Activated naive CD4-positive, alpha-beta T cell treated with anti-CD3 and anti-CD28 coated beads, Interleukin-2, amount 50 U/mL, for 16 hours (primary cell): ENCODE measurements around the gene MYBPC1.
"Not testable (repeated sequence)": the region's sequence is repeated elsewhere in the genome, so short reads cannot be mapped to it uniquely, and the experiment has no call there.

ENCODE experiments used
- DNase-seq: peaks from one replicate; pipeline ENCODE4 v3.0.0-alpha.2; 2020

MYBPC1 gene

GRCh38 chr12:101655393-101655792, 60.6 kb downstream of the MYBPC1 start:
- no peak for DNase-seq

- not testable (repeated sequence) for DNase-seq
These were observed 65.9 kb downstream of the MYBPC1 start for GRCh38 chr12:101660662-101661061.

GRCh38 chr12:101663298-101663697, 68.5 kb downstream of the MYBPC1 start:
- no peak for DNase-seq

GRCh38 chr12:101664992-101665391, 70.2 kb downstream of the MYBPC1 start:
- DNase-seq, result no peak

- DNase-seq, result no peak
These were observed 71.4 kb downstream of the MYBPC1 start for GRCh38 chr12:101666052-101666728.

- no peak for DNase-seq
These were observed 72.8 kb downstream of the MYBPC1 start for GRCh38 chr12:101667591-101667990.

GRCh38 chr12:101670007-101670671, 75.4 kb downstream of the MYBPC1 start:
- DNase-seq, result peak; percentile 16

- DNase-seq, result peak; percentile 14
These were observed 76.5 kb downstream of the MYBPC1 start for GRCh38 chr12:101671157-101671791.

- no peak for DNase-seq
These were observed 77.1 kb downstream of the MYBPC1 start for GRCh38 chr12:101671833-101672232.

GRCh38 chr12:101675555-101675954, 80.8 kb downstream of the MYBPC1 start:
- DNase-seq, result no peak

- DNase-seq, result not testable (repeated sequence)
These were observed 81.7 kb downstream of the MYBPC1 start for GRCh38 chr12:101676497-101676896.

GRCh38 chr12:101678081-101678480, 83.3 kb downstream of the MYBPC1 start:
- DNase-seq, result no peak

GRCh38 chr12:101680240-101680639, 85.5 kb downstream of the MYBPC1 start:
- no peak for DNase-seq

GRCh38 chr12:101680647-101681046, 85.9 kb downstream of the MYBPC1 start:
- DNase-seq, result no peak

- DNase-seq, result not testable (repeated sequence)
These were observed 86.9 kb downstream of the MYBPC1 start for GRCh38 chr12:101681627-101682026.

- no peak for DNase-seq
These were observed 90.3 kb downstream of the MYBPC1 start for GRCh38 chr12:101685092-101685491.

GRCh38 chr12:101686176-101686575, 91.4 kb downstream of the MYBPC1 start:
- no peak for DNase-seq

- DNase-seq, result no peak
These were observed 95.8 kb downstream of the MYBPC1 start for GRCh38 chr12:101690544-101691098.

GRCh38 chr12:101691503-101692096, 96.8 kb downstream of the MYBPC1 start:
- DNase-seq, result no peak

GRCh38 chr12:101694297-101694848, 99.6 kb downstream of the MYBPC1 start:
- DNase-seq, result no peak

- DNase-seq, result no peak
These were observed 100.2 kb downstream of the MYBPC1 start for GRCh38 chr12:101694986-101695385.

GRCh38 chr12:101695706-101696105, 100.9 kb downstream of the MYBPC1 start:
- DNase-seq, result no peak
